CD4-positive, alpha-beta T cell treated with Interleukin-15 for 1 hour (primary cell): Measurements from ENCODE around the gene RELL1.
"Not testable (repeated sequence)": the region's sequence is repeated elsewhere in the genome, so short reads cannot be mapped to it uniquely, and the experiment has no call there.

Experiments used
- DNase-seq: peaks from one replicate; pipeline ENCODE4 v3.0.0-alpha.2; 2020

Gene RELL1

GRCh38 chr4:37690976-37691375, 4.8 kb upstream of the RELL1 start:
- no peak for DNase-seq

GRCh38 chr4:37689353-37690095, 3.3 kb upstream of the RELL1 start:
- no peak for DNase-seq

GRCh38 chr4:37687681-37688080, 1.5 kb upstream of the RELL1 start:
- DNase-seq, result no peak

GRCh38 chr4:37687194-37687562, 1.0 kb upstream of the RELL1 start:
- DNase-seq, result no peak

- DNase-seq, result peak; percentile 21
Measured at GRCh38 chr4:37685823-37686372, 278 bp downstream of the RELL1 start.

GRCh38 chr4:37685161-37685822, 884 bp downstream of the RELL1 start:
- peak; percentile 41 for DNase-seq

- no peak for DNase-seq
Measured at GRCh38 chr4:37684154-37684553, 2.0 kb downstream of the RELL1 start.

GRCh38 chr4:37682701-37683401, 3.3 kb downstream of the RELL1 start:
- DNase-seq, result no peak

- DNase-seq, result no peak
Measured at GRCh38 chr4:37680089-37680488, 6.1 kb downstream of the RELL1 start.

- no peak for DNase-seq
Measured at GRCh38 chr4:37679301-37679700, 6.9 kb downstream of the RELL1 start.

- no peak for DNase-seq
Measured at GRCh38 chr4:37678624-37679023, 7.6 kb downstream of the RELL1 start.

GRCh38 chr4:37675587-37676290, 10.4 kb downstream of the RELL1 start:
- DNase-seq, result peak; percentile 20

- no peak for DNase-seq
Measured at GRCh38 chr4:37674439-37674838, 11.7 kb downstream of the RELL1 start.

- DNase-seq, result no peak
Measured at GRCh38 chr4:37673538-37674192, 12.5 kb downstream of the RELL1 start.

GRCh38 chr4:37671072-37671471, 15.1 kb downstream of the RELL1 start:
- DNase-seq, result no peak

- DNase-seq, result no peak
Measured at GRCh38 chr4:37670249-37670648, 15.9 kb downstream of the RELL1 start.

GRCh38 chr4:37669124-37669523, 17.1 kb downstream of the RELL1 start:
- not testable (repeated sequence) for DNase-seq

- no peak for DNase-seq
Measured at GRCh38 chr4:37667197-37668100, 18.7 kb downstream of the RELL1 start.

- no peak for DNase-seq
Measured at GRCh38 chr4:37666625-37667071, 19.5 kb downstream of the RELL1 start.

GRCh38 chr4:37665333-37666320, 20.5 kb downstream of the RELL1 start:
- no peak for DNase-seq
